NOMO-1 (cell line): ENCODE data around the gene RABGAP1L.
"Not testable (repeated sequence)": the region's sequence is repeated elsewhere in the genome, so short reads cannot be mapped to it uniquely, and the experiment has no call there.

Source experiments
- DNase-seq, 2 experiments: peaks; one replicate each; lab custom pipeline; 2025; ENCODE audit not compliant: unreplicated experiment in 2 of 2; lab: John Stamatoyannopoulos, UW

The RABGAP1L gene

DNA sequence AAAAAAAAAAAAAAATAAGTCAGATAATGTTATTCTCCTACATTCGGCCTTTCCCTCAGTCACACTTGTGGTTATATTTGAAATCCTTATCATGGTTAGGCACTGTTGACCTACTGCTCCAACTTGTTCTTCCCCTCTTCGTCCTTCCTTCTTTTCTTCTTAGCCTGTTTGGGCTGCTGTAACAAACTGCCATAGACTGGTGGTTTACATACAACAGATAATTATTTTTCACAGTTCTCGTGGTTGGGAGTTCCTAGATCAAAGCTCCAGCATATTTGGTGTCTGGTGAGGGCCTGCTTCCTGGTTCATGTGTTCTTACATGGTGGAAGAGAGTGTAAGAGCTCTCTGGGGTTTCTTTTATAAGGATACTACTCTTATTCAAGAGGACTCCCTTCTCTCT lies 73.4 kb downstream of the RABGAP1L start:
- DNase-seq = no peak

DNA sequence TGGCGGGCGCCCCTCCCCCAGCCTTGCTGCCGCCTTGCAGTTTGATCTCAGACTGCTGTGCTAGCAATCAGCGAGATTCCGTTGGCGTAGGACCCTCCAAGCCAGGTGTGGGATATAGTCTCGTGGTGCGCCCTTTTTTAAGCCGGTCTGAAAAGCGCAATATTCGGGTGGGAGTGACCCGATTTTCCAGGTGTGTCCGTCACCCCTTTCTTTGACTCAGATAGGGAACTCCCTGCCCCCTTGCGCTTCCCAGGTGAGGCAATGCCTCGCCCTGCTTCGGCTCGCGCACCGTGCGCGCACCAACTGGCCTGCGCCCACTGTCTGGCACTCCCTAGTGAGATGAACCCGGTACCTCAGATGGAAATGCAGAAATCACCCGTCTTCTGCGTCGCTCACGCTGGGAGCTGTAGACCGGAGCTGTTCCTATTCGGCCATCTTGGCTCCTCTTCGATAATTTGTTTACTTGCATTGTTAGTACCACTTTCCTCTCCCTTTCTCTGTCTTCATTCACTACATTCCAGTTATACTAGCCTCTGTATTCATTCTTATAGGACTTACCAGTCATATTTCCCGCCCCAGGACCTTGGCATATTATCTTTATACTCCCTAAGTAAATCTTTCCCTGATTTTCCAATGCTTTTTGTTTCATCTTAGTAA lies 79.7 kb downstream of the RABGAP1L start:
- DNase-seq = not testable (repeated sequence)

DNA sequence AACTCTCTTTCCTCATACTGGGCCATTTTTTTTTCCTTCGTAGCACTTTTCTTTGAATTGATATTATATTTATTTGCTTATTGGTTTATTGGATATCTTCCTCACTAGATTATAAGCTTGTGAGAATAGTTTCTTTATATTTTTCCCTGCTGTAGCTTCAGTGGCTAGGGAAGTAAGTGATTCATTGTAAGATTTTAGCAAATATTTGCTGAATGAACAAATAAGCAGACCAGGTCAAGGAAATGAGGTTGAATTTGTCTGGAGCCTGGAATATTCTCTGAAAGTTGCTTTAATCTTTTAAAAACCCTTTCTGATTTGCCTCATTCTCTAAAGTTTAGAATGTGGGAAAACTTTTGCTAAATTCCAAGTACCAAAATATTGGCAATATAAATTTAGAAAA lies 80.2 kb downstream of the RABGAP1L start:
- DNase-seq = no peak

DNA sequence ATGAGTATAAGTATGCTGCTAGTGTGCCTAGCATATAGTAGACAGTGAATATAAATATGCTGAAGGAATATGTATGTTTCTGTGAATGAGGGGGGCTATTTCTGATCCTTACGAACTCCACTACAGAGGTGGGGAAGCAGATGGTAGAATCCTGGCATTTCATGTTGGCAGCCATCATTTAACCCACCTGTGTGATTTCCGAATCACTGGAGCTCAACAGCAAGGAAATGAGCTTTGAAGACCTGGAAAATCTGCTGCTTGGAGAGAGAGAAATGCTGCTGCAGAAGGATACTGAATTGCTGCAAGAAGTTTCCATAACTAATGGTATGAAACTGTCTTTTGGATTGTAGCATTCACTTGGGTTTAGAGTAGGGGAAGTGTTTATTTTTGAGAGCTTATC lies 83.5 kb downstream of the RABGAP1L start:
- DNase-seq = no peak

DNA sequence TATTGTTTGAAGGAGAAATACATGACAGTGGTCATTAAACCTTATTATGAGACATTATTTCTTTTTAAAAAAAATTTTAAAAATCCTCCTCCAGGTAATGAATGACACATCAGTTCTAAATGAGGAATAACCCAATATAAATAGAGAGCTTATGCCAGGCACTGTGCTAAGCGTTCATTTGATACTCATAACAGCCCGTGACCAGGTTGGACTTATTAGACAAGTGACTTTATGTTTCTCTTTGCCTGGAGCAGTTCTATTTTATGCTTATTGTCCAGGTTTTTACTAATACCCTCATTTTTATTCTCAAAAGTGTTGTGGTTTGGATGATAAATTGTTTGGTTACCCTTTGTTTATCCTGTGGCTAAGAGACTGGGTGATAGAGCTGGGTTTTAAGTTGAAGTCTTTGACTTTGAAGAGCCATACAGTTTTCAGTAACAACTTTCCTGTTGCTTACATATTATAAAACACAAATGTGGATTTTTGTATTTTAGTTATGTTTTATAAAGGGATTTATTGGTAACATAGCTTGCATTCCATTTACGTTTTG lies 84.2 kb downstream of the RABGAP1L start:
- no peak for DNase-seq

DNA sequence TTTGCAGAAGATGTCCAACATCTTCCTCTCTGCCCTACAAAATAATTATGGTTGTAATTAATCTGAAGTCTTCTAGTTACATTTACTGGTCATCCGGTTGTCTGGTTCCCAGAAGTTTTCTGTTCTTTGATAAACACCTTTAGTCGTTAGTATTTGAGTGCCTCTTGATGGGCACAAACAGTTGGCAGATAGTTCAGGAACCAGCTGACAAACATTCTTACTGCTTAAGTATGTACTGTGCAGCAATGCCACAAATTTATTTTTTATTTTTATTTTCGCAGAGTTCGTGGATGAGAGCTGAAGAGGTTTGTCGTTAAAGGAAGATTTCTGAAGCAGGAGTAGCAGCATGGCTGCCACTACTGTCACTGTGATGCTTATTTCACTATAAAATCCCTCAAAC lies 84.7 kb downstream of the RABGAP1L start:
- DNase-seq = no peak

DNA sequence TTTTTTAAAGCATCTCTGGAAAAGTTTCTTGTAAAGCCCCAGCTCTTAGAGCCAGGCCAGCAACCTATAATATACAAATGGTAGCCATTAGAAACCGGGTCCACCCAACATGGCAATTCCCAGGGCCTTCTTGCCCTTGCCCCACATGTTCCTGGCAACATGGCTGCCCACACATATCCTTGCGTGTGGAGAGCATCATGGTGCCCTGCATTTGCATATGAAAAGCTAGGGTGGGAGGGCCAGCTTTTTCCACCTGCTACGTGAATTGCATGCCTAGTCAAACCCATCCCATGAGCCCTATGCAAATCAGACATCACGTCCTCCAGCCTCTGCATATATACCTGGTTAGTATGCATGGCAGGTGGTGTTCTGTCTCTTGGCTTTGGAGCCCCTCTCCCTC lies 88.2 kb downstream of the RABGAP1L start:
- no peak for DNase-seq

DNA sequence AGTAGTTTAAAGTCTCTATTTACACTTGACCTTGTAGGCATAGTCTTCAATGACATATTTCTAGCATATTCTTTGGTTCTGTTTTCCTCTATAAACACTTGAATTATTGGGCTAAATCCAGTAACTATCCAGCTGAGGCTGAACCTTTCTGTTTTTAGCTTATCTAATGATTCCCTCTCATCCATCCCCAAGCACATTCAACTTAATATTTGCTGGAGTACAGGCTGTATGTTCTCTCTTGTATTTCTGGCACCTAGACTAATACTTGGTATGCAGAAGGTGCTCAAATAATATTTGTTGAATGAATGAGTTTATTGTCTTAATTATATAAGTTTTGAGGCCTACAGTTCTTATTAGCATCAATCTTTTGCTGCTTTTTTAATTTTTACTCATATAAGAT lies 88.7 kb downstream of the RABGAP1L start:
- no peak for DNase-seq

DNA sequence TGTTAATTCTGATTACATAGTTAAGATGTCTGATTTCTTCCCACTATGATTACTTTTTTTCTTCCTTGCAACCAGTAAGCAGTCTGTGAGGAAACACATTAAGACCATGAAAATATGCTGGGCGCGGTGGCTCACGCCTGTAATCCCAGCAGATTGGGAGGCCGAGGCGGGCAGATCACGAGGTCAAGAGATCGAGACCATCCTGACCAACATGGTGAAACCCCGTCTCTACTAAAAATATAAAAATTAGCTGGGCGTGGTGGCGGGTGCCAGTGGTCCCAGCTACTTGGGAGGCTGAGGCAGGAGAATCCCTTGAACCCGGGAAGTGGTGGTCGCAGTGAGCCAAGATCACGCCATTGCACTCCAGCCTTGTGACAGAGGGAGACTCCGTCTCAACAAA lies 97.1 kb downstream of the RABGAP1L start:
- not testable (repeated sequence) for DNase-seq

DNA sequence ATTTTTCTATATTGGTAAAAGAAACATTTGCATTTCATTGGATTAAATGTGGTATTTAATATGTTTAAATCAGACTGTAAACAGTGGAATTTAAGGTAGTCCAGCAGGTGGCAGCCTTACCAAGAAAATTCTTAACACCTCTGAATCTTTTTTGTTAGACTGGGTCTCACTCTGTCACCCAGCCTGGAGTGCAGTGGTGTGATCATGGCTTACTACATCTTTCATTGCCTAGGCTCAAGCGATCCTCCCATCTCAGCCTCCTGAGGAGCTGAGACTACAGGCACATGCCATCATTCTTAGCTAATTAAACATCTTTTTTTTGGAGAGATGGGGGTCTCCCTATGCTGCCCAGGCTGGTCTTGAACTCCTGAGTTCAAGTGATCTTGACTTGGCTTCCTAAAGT lies 98.8 kb downstream of the RABGAP1L start:
- peak; percentile 35 to 49 for DNase-seq

DNA sequence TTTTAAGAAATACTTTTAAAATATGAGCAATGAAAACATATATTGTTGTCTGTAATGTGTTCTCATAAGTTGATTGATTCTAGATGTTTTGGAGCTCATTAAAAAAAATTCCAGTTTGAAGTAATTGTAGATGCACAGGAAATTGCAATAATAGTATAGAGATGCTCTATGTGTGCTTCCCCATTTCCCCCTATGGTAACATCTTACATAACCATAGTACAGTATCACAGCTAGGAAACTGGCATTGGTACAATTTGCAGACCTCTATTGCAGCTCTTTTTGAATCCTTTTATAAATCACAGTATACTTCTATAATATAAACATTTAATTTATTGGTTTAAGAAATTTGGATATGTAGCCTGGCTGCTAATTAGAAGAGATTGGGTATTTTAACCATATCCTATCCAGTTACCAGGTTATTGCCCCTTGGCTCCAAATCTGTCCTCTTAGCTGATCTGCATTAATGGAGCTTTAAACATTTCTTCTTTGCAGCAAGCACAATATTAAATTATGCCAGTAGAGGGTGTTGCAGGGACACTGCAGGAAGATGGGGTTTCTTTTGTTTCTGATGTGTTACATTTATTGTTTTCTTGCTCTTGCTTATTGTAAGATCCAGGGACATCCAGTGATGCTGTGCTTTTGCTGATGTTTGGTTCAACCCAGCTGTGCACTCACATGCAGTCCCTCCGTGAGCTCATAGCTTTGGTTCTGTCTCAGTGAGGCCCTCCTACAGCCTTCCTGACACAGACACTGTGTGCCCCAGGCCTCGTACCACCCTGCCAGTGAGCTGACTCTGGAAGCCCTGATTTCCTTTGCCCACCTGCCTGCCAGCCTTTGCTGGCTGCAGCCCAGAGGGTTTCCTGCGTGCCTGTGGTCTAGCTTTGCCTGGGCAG lies 103.3 kb downstream of the RABGAP1L start:
- peak; percentile 21 to 44 for DNase-seq

DNA sequence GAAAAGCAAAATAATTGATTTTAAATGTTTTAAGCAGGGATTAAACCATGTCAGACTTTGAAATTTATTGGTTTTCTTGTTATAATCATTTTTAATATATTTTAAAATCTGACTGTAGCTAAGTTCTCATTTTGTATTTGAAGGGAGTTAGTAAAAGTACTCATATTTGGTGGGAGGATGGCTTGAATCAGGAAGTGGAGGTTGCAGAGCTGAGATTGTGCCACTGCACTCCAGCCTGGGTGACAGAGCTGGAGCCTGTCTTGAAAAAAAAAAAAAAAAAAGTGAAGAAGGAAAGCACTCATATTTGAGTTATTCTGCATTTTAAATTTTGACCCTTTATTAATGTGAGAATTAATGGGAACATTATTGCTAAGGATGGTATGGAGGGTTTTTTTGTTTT lies 106.0 kb downstream of the RABGAP1L start:
- DNase-seq = peak in 1 of 2 experiments; percentile 19

DNA sequence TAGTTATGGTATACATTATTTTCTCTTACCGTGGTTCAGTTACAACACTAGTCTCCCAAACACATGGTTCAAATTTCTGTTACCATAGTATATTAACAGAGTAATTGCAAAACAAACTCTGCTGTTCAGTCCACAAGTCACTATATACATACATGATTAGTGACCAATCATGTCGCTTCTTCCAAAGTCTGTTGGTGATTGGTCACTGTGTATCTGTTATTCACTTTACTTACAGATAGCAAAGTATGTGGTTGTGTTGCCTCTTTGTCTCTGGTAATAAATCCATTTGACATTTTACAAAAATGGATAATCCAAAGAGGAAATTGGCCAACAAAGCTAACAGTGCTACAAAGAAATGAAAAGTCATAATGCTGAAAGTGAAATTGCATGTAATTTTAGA lies 107.2 kb downstream of the RABGAP1L start:
- DNase-seq = peak in 1 of 2 experiments; percentile 37

DNA sequence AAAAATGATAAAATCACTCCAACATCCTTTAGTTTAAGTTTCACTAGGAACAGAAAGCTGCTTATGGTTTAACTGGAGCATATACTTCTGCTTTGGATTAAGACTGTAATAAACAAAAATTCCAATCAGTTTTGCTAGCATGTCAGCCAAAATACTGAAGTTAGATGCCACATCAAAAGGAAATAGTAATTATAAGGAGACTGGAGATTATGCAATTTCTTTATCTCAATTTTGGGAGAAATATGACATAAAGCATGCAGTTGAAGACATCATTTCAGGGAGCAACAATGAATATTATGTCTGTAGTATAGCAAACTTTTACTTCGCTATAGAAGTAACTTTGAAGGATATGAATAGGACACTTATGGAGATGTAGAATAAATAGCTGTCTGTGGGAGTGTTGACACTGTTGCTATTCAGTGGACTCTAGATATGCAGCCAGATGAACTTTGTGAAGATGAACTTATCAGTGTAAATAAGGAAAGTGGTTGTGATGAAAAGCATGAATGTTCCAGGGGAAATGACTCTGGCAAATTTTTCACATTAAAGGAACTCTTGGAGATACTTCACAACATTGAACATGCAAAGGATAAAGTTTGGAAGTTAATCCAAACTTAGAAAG lies 107.8 kb downstream of the RABGAP1L start:
- no peak for DNase-seq

DNA sequence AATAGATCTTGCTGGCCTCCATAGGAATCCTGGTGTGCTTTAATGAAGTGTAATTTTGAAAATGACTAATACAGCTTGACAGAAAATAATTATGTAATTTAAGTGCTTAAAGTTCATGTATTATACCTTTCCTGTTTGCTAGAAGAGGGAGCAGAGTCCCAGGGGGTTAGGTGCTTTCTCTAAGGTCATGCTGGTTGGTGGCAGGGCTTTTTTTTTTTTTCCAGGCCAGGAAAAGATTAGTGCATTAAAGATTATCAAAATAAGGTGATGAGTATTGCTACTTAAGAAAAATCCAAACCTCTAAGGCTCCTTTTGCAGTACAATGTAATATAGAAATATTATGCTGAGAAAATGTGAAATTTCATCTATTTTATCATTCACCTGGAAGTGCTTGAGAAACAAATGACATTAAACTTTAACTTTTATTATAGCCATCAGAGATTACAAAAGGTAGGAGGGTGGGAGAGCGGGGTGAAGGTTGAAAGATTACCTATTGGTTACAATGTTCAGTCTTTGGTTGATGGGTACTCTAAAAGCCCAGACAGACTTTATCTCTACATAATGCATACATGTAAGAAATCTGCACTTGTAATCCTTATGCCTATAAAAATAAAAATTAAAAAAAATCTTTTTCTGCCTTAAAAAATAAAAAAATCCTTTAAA lies 110.8 kb downstream of the RABGAP1L start:
- no peak for DNase-seq

DNA sequence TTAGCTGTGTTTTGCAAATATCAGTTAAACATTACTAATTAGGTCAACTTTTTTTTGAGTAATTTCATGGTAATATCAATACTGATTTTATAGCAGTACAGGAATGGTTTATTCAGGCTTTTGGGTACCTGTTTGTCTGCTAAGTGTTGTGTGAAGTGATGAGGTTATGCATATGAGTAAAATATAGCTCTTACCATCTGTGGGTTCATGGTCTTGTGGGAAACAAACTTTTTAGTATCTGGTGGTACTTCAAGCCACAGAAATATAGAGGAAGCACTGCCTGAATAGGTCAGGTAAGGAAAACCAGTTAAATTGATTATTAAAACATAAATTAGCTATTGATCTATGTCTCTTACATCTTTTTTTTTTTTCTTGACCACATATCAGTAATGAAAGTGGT lies 113.9 kb downstream of the RABGAP1L start:
- DNase-seq = no peak

DNA sequence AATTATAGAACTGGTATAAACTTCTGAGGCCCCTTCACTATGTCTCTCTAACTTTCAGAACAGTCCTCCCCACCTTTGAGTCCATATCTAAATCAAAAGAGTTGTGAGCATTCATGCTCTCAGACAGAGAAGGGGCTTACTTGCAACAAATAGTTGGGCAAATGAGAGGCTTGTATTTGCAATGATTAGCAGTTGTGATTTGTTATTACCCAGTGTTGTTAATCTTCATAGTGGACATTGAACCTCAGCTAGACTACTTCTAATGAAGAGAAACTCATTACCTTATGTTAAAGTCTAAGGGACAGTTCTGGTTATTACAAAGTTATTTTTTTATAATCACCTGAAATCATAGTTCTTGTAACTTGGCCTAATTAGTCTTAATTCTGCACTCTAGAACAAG lies 114.5 kb downstream of the RABGAP1L start:
- DNase-seq = no peak

DNA sequence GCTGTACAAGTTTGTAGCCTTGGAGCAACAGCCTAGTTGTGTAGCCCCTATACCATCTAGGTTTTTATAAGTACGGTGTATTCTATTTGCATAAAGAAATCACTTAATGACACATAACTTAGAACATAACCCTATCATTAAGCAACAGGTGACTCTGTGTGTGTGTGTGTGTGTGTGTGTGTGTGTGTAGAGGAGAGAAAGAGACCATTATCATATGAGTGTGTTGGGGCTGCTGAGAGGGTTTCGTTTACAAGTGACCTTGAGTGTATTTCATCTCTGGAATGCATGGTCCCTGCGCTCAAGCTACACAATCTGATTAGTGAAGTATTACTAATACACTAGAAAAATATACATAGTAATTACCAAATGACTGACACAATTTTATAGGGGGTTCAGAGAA lies 115.1 kb downstream of the RABGAP1L start:
- no peak for DNase-seq

DNA sequence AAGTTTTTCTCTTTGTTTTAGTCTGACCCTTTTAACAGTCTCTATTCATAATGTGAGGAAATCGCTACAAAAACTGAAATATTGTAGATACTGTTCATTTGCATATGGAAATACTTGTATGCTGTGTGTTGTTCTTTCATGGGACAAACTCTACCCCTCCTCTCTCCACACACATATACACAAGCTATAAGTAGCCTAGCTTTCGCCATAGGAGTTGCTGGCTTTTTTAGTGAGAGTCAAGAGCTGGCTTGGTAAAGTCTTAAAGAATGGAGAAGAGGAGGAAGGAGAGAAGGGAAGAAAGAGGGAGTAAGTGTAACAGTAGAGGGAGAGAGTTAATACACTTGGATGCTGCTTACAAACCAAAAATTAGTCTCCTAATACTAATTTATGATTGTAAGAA lies 115.6 kb downstream of the RABGAP1L start:
- DNase-seq = no peak

DNA sequence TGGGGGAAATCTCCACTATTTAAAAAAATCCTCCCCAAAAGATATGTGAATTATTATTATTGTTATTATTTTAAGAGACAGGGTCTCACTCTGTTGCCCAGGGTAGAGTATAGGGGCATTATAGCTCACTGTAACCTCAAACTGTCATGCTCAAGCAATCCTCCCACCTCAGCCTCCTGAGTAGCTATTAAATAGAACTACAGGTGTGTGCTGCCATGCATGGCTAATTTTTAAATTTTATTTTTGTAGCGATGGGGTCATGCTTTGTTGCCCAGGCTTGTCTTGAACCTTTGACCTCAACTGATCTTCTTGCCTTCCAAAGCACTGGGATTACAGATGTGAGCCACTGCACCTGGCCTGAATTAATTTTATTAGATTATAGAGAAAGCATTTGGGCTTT lies 116.8 kb downstream of the RABGAP1L start:
- DNase-seq = no peak

DNA sequence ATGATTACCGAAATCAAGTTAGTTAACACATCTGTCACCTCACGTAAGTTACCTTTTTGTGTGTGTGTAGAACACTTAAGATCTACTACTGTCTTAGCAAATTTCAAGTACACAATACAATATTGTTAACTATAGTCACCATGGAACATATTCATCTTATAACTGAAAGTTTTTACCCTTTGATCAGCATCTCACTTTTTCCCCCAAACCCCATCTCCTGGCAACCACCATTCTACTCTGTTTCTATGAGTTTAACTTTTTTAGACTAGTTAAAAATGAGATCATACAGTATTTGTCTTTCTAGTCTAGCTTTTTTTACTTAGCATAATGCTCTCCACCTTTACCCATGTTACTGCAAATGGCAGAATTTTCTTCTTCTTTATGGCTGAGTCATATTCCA lies 124.7 kb downstream of the RABGAP1L start:
- DNase-seq = no peak
